ENCODE data around the gene WDR64.

- TF ChIP-seq CTCF (IDR thresholded peaks at IDR 0.05) (no peak), POLR2A (IDR thresholded peaks at IDR 0.05) (no peak)
Measured at GRCh38 chr1:241787691-241788090, 135.6 kb downstream of the WDR64 start.

Data from testis (tissue), 2 donors.